Heart right ventricle (tissue), 16 donors: ENCODE results near the gene POU6F2. TPM values are rescaled to one million over a fixed set of nuclear protein-coding genes. Genes with fewer than 3 reads are reported as not detected.

Experiments
- ATAC-seq, 8 donors: fragments of 200-7000 bp; cut with Tn5 transposase; one replicate each; pipeline ENCODE4 v1.9.1; 2020; ENCODE audit warnings: mild to moderate bottlenecking in 8 of 8, moderate library complexity in 8 of 8, moderate number of reproducible peaks in 1 of 8
- DNase-seq, 2 donors: peaks; one replicate each; pipeline ENCODE4 v3.0.0-alpha.2; 2020
- H3K27ac ChIP-seq, 10 donors: fragments of 200-600 bp; sonication (generic) in 2 of 10; one replicate each; pipeline versions ENCODE4 v1.5.0 to v1.8.0; 2020 to 2022; ENCODE audit warnings: mild to moderate bottlenecking in 3 of 10
- H3K27me3 ChIP-seq, 7 donors: fragments of 200-600 bp; one replicate each; pipeline ENCODE4 v1.8.0; 2021 to 2022; ENCODE audit warnings: mild to moderate bottlenecking in 2 of 7
- H3K36me3 ChIP-seq, 9 donors: fragments of 200-600 bp; sonication (generic) in 1 of 9; one replicate each; pipeline versions ENCODE4 v1.5.0 to v1.8.0; 2020 to 2022; ENCODE audit warnings: mild to moderate bottlenecking in 2 of 9
- H3K4me1 ChIP-seq, 9 donors: fragments of 200-600 bp; sonication (generic) in 1 of 9; one replicate each; pipeline versions ENCODE4 v1.5.0 to v1.8.0; 2020 to 2022; ENCODE audit warnings: mild to moderate bottlenecking in 4 of 9
- H3K4me3 ChIP-seq, 10 donors: fragments of 200-600 bp; sonication (generic) in 2 of 10; one replicate each; pipeline versions ENCODE4 v1.5.0 to v1.8.0; 2020 to 2022; ENCODE audit warnings: mild to moderate bottlenecking in 7 of 10, moderate library complexity in 2 of 10
- H3K9me3 ChIP-seq, 11 donors: fragments of 200-600 bp in 10 of 11; sonication (generic) in 2 of 11; one replicate each; pipeline versions ENCODE4 v1.5.0 to v1.8.0; 2013 to 2022; ENCODE audit warnings: mild to moderate bottlenecking in 2 of 11, control low read depth in 1 of 11, moderate library complexity in 1 of 11
- WGBS, 2 donors: extraction: QIAGEN DNeasy Blood & Tissue Kit; methylation state at CpG; one replicate each; pipeline ENCODE4 v1.1.7; 2013; ENCODE audit warnings: inconsistent platforms in 1 of 2; 5-methylcytosine and 5-hydroxymethylcytosine counted together
- intact Hi-C, 10 donors: fragments of 100-400 bp; cut with DNase I; formaldehyde crosslinking; loops; one replicate each; pipeline versions ENCODE4 v1.11.1 to v1.14.2; 2022
- polyA plus RNA-seq, 2 donors: library from polyadenylated mRNA; stranded (reverse); fragments of 200-250 nt; gene quantifications; one replicate each; pipeline ENCODE4 v1.2.3, GENCODE V29; 2013
- total RNA-seq, 10 donors: library from RNA; stranded (reverse); fragmentation: NEBNext Ultra II Directional in 3 of 10; extraction: Animal tissue kit (Norgen Biotek cat#: 25700) in 3 of 10; gene quantifications; one replicate each; pipeline versions ENCODE4 v1.2.1 to v1.2.4, GENCODE V29; 2021 to 2023
- TF ChIP-seq, protein P1 (sequence below), 9 donors: fragments of 200-600 bp; sonication (generic) in 2 of 9; IDR thresholded peaks; one replicate each; pipeline versions ENCODE4 v1.5.0 to v1.8.0; 2021 to 2022; ENCODE audit warnings: antibody characterized with exemption in 9 of 9, mild to moderate bottlenecking in 5 of 9, moderate library complexity in 1 of 9
- donor health status: Arrhythmogenic right ventricular cardiomyopathy.
- donor health status: ischemic (EF 13 %, LVEDD 7.1; RV severe dilation, severe dysfunction).
- donor health status: healthy with polysubstance abuse.
- donor health status: DM: no; HTN: yes; CAD: no.
- donor health status: DM: no; HTN: no; CAD: no.
- donor health status: ischemic (EF 25% LVEDD 6.9; RV normal size, moderate dysfunction).
- donor health status: ischemic (EF 25% LVEDD 5.7; RV mildly dilated, moderate dysfunction).
- donor health status: healthy.
- donor health status: DM: yes; HTN: yes; CAD: no.
- donor health status: Ischemic cardiomyopathy.
- donor health status: ischemic (EF 35%, LVEDD 5.7; RV mildly dilated, moderate dysfunction).
- donor health status: nonischemic (EF 11% LVEDD 7.7; RV severe dilation, severe dysfunction).
- donor health status: DM: yes; HTN: yes; CAD: no.
- donor health status: PGD.
- donor health status: ischemic (EF 29% LVEDD 5.4; RV normal size, mild dysfunction).
- donor health status: nonischemic (EF 23%, LVEDD 6.1; RV moderate dilation, normal function).

POU6F2 gene
- total and polyA plus RNA-seq, 12 donors, result under 0.01 to 0.83 (median 0.34) TPM

DNA sequence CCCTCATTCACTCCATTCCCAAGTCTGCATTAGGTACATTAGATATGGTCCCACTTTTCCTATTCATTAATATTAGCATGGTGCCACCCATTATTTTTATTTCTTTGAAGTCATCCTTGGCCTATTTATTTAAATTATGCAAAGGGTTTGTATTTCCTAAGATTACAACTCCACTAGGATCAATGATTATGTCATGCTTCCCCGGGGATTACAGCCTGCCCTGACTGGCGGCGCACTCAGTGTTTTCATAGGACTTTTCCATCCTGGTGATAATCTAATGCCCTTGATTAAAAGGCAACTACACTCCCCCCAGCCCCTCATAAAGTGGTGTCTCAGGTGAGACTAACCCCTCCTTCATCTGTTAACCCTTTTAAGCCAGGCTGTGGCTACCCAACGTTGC lies 187.2 kb downstream of the POU6F2 start:
- TF ChIP-seq, protein P1, sequence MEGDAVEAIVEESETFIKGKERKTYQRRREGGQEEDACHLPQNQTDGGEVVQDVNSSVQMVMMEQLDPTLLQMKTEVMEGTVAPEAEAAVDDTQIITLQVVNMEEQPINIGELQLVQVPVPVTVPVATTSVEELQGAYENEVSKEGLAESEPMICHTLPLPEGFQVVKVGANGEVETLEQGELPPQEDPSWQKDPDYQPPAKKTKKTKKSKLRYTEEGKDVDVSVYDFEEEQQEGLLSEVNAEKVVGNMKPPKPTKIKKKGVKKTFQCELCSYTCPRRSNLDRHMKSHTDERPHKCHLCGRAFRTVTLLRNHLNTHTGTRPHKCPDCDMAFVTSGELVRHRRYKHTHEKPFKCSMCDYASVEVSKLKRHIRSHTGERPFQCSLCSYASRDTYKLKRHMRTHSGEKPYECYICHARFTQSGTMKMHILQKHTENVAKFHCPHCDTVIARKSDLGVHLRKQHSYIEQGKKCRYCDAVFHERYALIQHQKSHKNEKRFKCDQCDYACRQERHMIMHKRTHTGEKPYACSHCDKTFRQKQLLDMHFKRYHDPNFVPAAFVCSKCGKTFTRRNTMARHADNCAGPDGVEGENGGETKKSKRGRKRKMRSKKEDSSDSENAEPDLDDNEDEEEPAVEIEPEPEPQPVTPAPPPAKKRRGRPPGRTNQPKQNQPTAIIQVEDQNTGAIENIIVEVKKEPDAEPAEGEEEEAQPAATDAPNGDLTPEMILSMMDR (IDR thresholded peaks at IDR 0.05), result no peak
- Histone ChIP-seq H3K36me3 (no peaks in the 10 kb centered on the region), H3K4me1 (no peaks in the 10 kb centered on the region), H3K27ac (no peak overlapping the region), H3K4me3 (no peak overlapping the region), H3K9me3 (no peaks in the 10 kb centered on the region), H3K27me3 (peaks cover 0 to 4% (median 0%) of the 10 kb centered on the region in 7 donors)
- ATAC-seq (no peak), DNase-seq (no peak)
- intact Hi-C loops, result no loop called here
- WGBS, 2 donors, result 54 to 67% methylated on average over 4 of the region's 4 CpGs

DNA sequence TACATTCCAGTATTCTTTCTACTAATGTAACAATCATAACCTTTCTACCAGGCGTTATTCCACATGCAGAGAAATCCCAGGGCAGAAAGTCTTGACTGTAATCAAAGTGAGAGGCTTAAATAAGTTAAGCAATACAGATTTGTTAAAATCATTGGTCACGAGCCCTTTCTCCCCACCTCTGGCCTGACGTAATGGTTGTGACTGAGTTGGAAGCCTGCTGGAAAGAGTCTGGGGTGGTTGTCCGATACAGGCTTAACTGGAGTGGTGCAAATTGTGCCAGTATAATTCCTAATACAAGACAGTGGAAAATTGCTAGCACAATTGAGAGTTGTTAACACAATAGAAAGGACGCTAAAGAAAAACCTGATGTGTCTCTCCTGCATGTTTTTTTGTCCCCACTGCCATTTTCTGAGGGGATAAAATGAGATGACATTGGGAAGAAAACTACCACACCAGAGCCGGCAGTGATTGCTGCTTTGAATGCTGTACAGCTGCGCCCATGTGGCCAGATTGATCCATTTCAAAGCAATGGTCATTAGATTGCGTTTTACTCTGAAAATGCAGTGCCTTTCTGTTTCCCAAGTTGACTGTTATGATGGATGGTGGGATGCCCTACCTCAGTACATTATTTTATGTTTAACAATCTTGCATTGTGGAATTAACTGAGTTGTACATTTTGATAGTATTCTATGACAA lies 190.8 kb downstream of the POU6F2 start:
- ATAC-seq (no peak), DNase-seq (no peak)
- H3K4me1 ChIP-seq, result no peaks in the 10 kb centered on the region
- TF ChIP-seq, protein P1 (IDR thresholded peaks at IDR 0.05), result no peak
- H3K27ac ChIP-seq, result no peak overlapping the region
- intact Hi-C loops, result no loop called here
- H3K36me3 ChIP-seq, result no peaks in the 10 kb centered on the region
- no peak overlapping the region for H3K4me3 ChIP-seq
- 80 to 81% methylated on average over 8 of the region's 8 CpGs for WGBS, 2 donors
- no peaks in the 10 kb centered on the region for H3K9me3 ChIP-seq
- peaks cover 0 to 4% (median 0%) of the 10 kb centered on the region in 7 donors for H3K27me3 ChIP-seq

DNA sequence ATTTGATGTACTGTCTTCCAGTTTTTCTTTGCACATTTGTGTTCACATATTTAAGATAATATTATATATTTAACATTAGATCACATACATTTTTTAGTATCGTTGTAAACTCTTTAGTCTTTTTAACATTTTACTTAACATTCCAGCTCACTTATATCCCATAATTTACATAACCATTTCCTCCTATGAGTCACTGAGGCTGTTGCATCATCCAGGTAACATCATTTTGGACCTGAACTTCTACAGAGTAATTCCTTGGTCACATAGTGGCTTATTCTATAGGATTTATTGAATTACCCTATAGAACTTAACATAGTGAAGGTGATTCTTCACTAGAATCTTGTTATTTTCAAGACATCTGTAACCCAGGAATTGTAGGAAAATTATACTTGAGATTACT lies 194.4 kb downstream of the POU6F2 start:
- Histone ChIP-seq H3K27ac (no peak overlapping the region), H3K36me3 (no peaks in the 10 kb centered on the region), H3K4me3 (no peak overlapping the region), H3K4me1 (no peaks in the 10 kb centered on the region), H3K27me3 (peaks cover 0 to 4% (median 0%) of the 10 kb centered on the region in 7 donors), H3K9me3 (no peaks in the 10 kb centered on the region)
- TF ChIP-seq, protein P1 (IDR thresholded peaks at IDR 0.05), result no peak
- intact Hi-C loops, result no loop called here
- no peak for ATAC-seq
- WGBS, 2 donors, result 80 to 82% methylated on average over 1 of the region's 1 CpG
- no peak for DNase-seq

- H3K9me3 ChIP-seq, result no peaks in the 10 kb centered on the region
- ATAC-seq, result no peak
- TF ChIP-seq, protein P1 (IDR thresholded peaks at IDR 0.05), result no peak
- DNase-seq, result no peak
- no peaks in the 10 kb centered on the region for H3K27me3 ChIP-seq
- H3K36me3 ChIP-seq, result no peaks in the 10 kb centered on the region
- no peaks in the 10 kb centered on the region for H3K4me1 ChIP-seq
- 77 to 78% methylated on average over 3 of the region's 3 CpGs for WGBS, 2 donors
- H3K4me3 ChIP-seq, result no peak overlapping the region
- intact Hi-C loops, result no loop called here
- no peak overlapping the region for H3K27ac ChIP-seq
Observed at GRCh38 chr7:39181398-39181797, 203.7 kb downstream of the POU6F2 start.
